ENCODE measurements around the gene PCDHGA10.

DNA sequence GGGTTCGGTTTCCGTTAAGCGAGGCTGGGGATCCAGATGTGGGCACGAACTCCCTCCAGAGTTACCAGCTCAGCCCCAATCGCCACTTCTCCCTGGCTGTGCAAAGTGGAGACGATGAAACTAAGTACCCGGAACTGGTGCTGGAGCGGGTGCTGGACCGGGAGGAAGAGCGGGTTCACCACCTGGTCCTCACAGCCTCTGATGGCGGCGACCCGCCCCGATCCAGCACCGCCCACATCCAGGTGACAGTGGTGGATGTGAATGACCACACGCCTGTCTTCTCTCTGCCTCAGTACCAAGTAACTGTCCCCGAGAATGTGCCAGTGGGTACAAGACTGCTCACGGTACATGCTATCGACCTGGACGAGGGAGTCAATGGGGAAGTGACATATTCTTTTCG lies 29.4 kb upstream of the PCDHGA10 start:
- TF ChIP-seq, protein P1, sequence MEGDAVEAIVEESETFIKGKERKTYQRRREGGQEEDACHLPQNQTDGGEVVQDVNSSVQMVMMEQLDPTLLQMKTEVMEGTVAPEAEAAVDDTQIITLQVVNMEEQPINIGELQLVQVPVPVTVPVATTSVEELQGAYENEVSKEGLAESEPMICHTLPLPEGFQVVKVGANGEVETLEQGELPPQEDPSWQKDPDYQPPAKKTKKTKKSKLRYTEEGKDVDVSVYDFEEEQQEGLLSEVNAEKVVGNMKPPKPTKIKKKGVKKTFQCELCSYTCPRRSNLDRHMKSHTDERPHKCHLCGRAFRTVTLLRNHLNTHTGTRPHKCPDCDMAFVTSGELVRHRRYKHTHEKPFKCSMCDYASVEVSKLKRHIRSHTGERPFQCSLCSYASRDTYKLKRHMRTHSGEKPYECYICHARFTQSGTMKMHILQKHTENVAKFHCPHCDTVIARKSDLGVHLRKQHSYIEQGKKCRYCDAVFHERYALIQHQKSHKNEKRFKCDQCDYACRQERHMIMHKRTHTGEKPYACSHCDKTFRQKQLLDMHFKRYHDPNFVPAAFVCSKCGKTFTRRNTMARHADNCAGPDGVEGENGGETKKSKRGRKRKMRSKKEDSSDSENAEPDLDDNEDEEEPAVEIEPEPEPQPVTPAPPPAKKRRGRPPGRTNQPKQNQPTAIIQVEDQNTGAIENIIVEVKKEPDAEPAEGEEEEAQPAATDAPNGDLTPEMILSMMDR (IDR thresholded peaks at IDR 0.05) = no peak
- TF ChIP-seq POLR2A (IDR thresholded peaks at IDR 0.05) = no peak

Measured in testis (tissue), 2 donors.